Measurements from ENCODE around the gene EIF3M. TPM values are rescaled to one million over a fixed set of nuclear protein-coding genes. Genes with fewer than 3 reads are reported as not detected.

The EIF3M gene
- polyA plus RNA-seq, 1 donor from 2014 or later = 333 TPM

GRCh38 chr11:32573228-32573627 is 10.4 kb upstream of the EIF3M start:
- H3K4me3 ChIP-seq (ENCODE audit: low read length) = no peak overlapping the region
- H4K20me1 ChIP-seq (ENCODE audit: insufficient read depth) = no peaks in the 10 kb centered on the region
- TF ChIP-seq MXI1 (conservative IDR thresholded peaks at IDR 0.05; ENCODE audit: poor library complexity, severe bottlenecking) (no peak), CTCF (IDR thresholded peaks at IDR 0.05; ENCODE audit: poor library complexity, severe bottlenecking) (no peak), SMC3 (conservative IDR thresholded peaks at IDR 0.05; ENCODE audit: poor library complexity) (no peak), RAD21 (conservative IDR thresholded peaks at IDR 0.05) (no peak), TAF1 (IDR thresholded peaks at IDR 0.05; ENCODE audit: low read depth) (no peak), REST (IDR thresholded peaks at IDR 0.05; ENCODE audit: borderline replicate concordance) (no peak), EZH2 (IDR thresholded peaks at IDR 0.05; ENCODE audit: borderline replicate concordance, insufficient read depth, low read length, poor library complexity, severe bottlenecking) (no peak), EP300 (conservative IDR thresholded peaks at IDR 0.05; ENCODE audit: poor library complexity, severe bottlenecking) (no peak), POLR2AphosphoS5 (IDR thresholded peaks at IDR 0.05) (no peak)
- H3K27me3 ChIP-seq (ENCODE audit: insufficient read depth, low read depth, low read length) = no peaks in the 10 kb centered on the region
- no peak overlapping the region for H2AFZ ChIP-seq (ENCODE audit: low read depth, low read length)
- no peaks in the 10 kb centered on the region for H3K9me2 ChIP-seq (ENCODE audit: insufficient read depth, low read length)
- H3K79me2 ChIP-seq (replicated peaks; ENCODE audit: insufficient read depth, low read length) = no peaks in the 10 kb centered on the region
- no peak overlapping the region for H3K4me2 ChIP-seq (ENCODE audit: low read length)
- no peak overlapping the region for H3K9ac ChIP-seq (ENCODE audit: low read length)
- H3K36me3 ChIP-seq (ENCODE audit: insufficient read depth, low read length) = no peaks in the 10 kb centered on the region
- H3F3A ChIP-seq (ENCODE audit: insufficient read depth, low read length, poor library complexity, severe bottlenecking) = no peaks in the 10 kb centered on the region
- no peak overlapping the region for H3K27ac ChIP-seq (ENCODE audit: low read length)
- H3K9me3 ChIP-seq (ENCODE audit: low read length) = no peaks in the 10 kb centered on the region

GRCh38 chr11:32574421-32574820 is 9.2 kb upstream of the EIF3M start:
- Histone ChIP-seq H3K9me3 (ENCODE audit: low read length) (no peaks in the 10 kb centered on the region), H3K36me3 (ENCODE audit: insufficient read depth, low read length) (no peaks in the 10 kb centered on the region), H3K9me2 (ENCODE audit: insufficient read depth, low read length) (no peaks in the 10 kb centered on the region), H3K9ac (ENCODE audit: low read length) (no peak overlapping the region), H3K4me2 (ENCODE audit: low read length) (no peak overlapping the region), H3F3A (ENCODE audit: insufficient read depth, low read length, poor library complexity, severe bottlenecking) (no peaks in the 10 kb centered on the region), H4K20me1 (ENCODE audit: insufficient read depth) (no peaks in the 10 kb centered on the region), H3K4me3 (ENCODE audit: low read length) (no peak overlapping the region), H3K79me2 (replicated peaks; ENCODE audit: insufficient read depth, low read length) (no peaks in the 10 kb centered on the region), H3K27ac (ENCODE audit: low read length) (no peak overlapping the region), H2AFZ (ENCODE audit: low read depth, low read length) (no peak overlapping the region), H3K27me3 (ENCODE audit: insufficient read depth, low read depth, low read length) (no peaks in the 10 kb centered on the region)
- no peak for TF ChIP-seq MXI1 (conservative IDR thresholded peaks at IDR 0.05; ENCODE audit: poor library complexity, severe bottlenecking)
- no peak for TF ChIP-seq REST (IDR thresholded peaks at IDR 0.05; ENCODE audit: borderline replicate concordance)
- no peak for TF ChIP-seq SMC3 (conservative IDR thresholded peaks at IDR 0.05; ENCODE audit: poor library complexity)
- no peak for TF ChIP-seq TAF1 (IDR thresholded peaks at IDR 0.05; ENCODE audit: low read depth)
- no peak for TF ChIP-seq CTCF (IDR thresholded peaks at IDR 0.05; ENCODE audit: poor library complexity, severe bottlenecking)
- no peak for TF ChIP-seq RAD21 (conservative IDR thresholded peaks at IDR 0.05)
- TF ChIP-seq POLR2AphosphoS5 (IDR thresholded peaks at IDR 0.05) = no peak
- TF ChIP-seq EP300 (conservative IDR thresholded peaks at IDR 0.05; ENCODE audit: poor library complexity, severe bottlenecking) = no peak
- TF ChIP-seq EZH2 (IDR thresholded peaks at IDR 0.05; ENCODE audit: borderline replicate concordance, insufficient read depth, low read length, poor library complexity, severe bottlenecking) = no peak

Measured in neural cell (in vitro differentiated cells).